OCI-LY3 (cell line): Measurements from ENCODE around the gene TMEM245.

Source experiments
- H2AFZ ChIP-seq: fragments of 200-600, 300-600 bp; shearing (Covaris generic); 2 replicates; pipeline ENCODE4 v1.6.0; 2014; ENCODE audit warnings: antibody characterized with exemption, low read depth, low read length
- H3K27ac ChIP-seq: fragments of 200-600, 300-600 bp; sonication (generic); 2 replicates; pipeline ENCODE4 v1.5.1; 2014; ENCODE audit warnings: mild to moderate bottlenecking, low read length, moderate library complexity, mixed read lengths
- H3K27me3 ChIP-seq: fragments of 200-600, 300-600 bp; sonication (generic); 2 replicates; pipeline ENCODE4 v1.6.1; 2014; ENCODE audit warnings: low read depth, low read length, mixed read lengths
- H3K36me3 ChIP-seq: fragments of 200-600, 300-600 bp; sonication (generic); replicated peaks from 2 replicates; pipeline ENCODE3; 2014; ENCODE audit warnings: low read depth, low read length, mixed read lengths
- H3K4me1 ChIP-seq: fragments of 300-600, 200-600 bp; sonication (generic); 2 replicates; pipeline ENCODE4 v1.6.1; 2014; ENCODE audit warnings: low read length, mixed read lengths
- H3K4me2 ChIP-seq: fragments of 200-600, 300-600 bp; sonication (generic); 2 replicates; pipeline ENCODE4 v1.6.1; 2014; ENCODE audit warnings: low read length, mixed read lengths
- H3K4me3 ChIP-seq: fragments of 300-600, 200-600 bp; sonication (generic); 2 replicates; pipeline ENCODE4 v1.5.1; 2014; ENCODE audit warnings: antibody characterized with exemption, mild to moderate bottlenecking, low read length, moderate library complexity
- H3K79me2 ChIP-seq: fragments of 300-600, 200-600 bp; shearing (Covaris generic); 2 replicates; pipeline ENCODE4 v1.6.1; 2014; ENCODE audit warnings: mild to moderate bottlenecking, low read length, mixed read lengths
- H3K9ac ChIP-seq: fragments of 300-600, 200-600 bp; shearing (Covaris generic); 2 replicates; pipeline ENCODE4 v1.6.0; 2014; ENCODE audit warnings: mild to moderate bottlenecking, low read length, moderate library complexity
- H3K9me3 ChIP-seq: fragments of 200-600, 300-600 bp; shearing (Covaris generic); 2 replicates; pipeline ENCODE4 v1.6.1; 2014; ENCODE audit warnings: low read length, mixed read lengths; ENCODE audit not compliant: insufficient read depth
- H4K20me1 ChIP-seq: fragments of 200-600, 300-600 bp; sonication (generic); 2 replicates; pipeline ENCODE4 v1.6.1; 2016; ENCODE audit warnings: low read length, mixed read lengths; ENCODE audit not compliant: insufficient read depth
- CTCF ChIP-seq: fragments of 200-600, 300-600 bp; sonication (generic); IDR thresholded peaks from 2 replicates; pipeline ENCODE4 v1.5.1; 2014; ENCODE audit warnings: antibody characterized with exemption, low read length, low read depth
- EZH2phosphoT487 ChIP-seq: fragments of 200-600 bp; shearing (Covaris generic); IDR thresholded peaks from 2 replicates; pipeline ENCODE4 v1.6.1; 2018; ENCODE audit warnings: antibody characterized with exemption, mixed run types, low read depth

TMEM245 gene

DNA sequence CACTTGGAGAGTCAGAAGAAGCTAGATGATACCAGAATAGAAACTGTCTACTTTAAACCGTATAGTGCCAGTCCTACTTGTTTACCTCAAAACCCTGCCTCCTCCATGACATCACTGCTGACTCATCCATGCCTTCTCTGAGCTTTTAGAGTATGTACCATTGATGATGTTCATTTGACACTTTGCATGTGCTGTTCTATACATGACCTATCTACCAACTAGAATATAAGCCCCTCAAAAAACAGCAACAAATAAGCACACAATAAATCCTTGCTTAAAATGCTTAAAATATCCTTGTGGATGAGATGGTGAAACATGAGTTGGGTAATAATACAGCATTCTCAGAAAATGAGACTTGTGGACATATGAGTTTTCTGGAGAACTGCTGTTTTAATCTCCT, 109.0 kb downstream of the TMEM245 start:
- 0 out of 2 replicates have a peak, but pooled peaks cover 3% of the 10 kb centered on the region for H3K79me2 ChIP-seq
- H3K9ac ChIP-seq = no peak overlapping the region
- TF ChIP-seq EZH2phosphoT487 = no peak
- no peak for TF ChIP-seq CTCF
- peak overlapping the region; percentile 3; the same call in 1 of the 2 replicates for H3K4me2 ChIP-seq
- no peak overlapping the region for H3K4me3 ChIP-seq
- no peak overlapping the region for H2AFZ ChIP-seq
- H3K27ac ChIP-seq = no peak overlapping the region
- H3K4me1 ChIP-seq = peaks cover 24% of the 10 kb centered on the region
- H3K27me3 ChIP-seq = peaks cover under 1% of the 10 kb centered on the region; the same call in 1 of the 2 replicates
- H3K36me3 ChIP-seq = peaks cover 2% of the 10 kb centered on the region
- H3K9me3 ChIP-seq = no peaks in the 10 kb centered on the region
- H4K20me1 ChIP-seq = peaks cover 21% of the 10 kb centered on the region; the same call in 1 of the 2 replicates

- no peak overlapping the region for H3K27ac ChIP-seq
- no peaks in the 10 kb centered on the region for H3K79me2 ChIP-seq
- TF ChIP-seq CTCF = no peak
- no peak for TF ChIP-seq EZH2phosphoT487
- H3K36me3 ChIP-seq = peaks cover 13% of the 10 kb centered on the region
- H3K4me1 ChIP-seq = peaks cover 3% of the 10 kb centered on the region
- no peak overlapping the region for H3K4me2 ChIP-seq
- H4K20me1 ChIP-seq = no peaks in the 10 kb centered on the region; the same call in 1 of the 2 replicates
- H3K9ac ChIP-seq = no peak overlapping the region
- no peak overlapping the region for H2AFZ ChIP-seq
- H3K4me3 ChIP-seq = no peak overlapping the region
- no peaks in the 10 kb centered on the region for H3K27me3 ChIP-seq
- H3K9me3 ChIP-seq = peaks cover 15% of the 10 kb centered on the region; the same call in 1 of the 2 replicates
Measured at GRCh38 chr9:109005678-109006077, 114.1 kb downstream of the TMEM245 start.

GRCh38 chr9:109003116-109003515, 116.6 kb downstream of the TMEM245 start:
- H3K27ac ChIP-seq = no peak overlapping the region
- H3K79me2 ChIP-seq = no peaks in the 10 kb centered on the region
- H3K36me3 ChIP-seq = peaks cover 13% of the 10 kb centered on the region
- H3K4me1 ChIP-seq = no peaks in the 10 kb centered on the region
- TF ChIP-seq EZH2phosphoT487 = no peak
- no peak for TF ChIP-seq CTCF
- H3K4me2 ChIP-seq = no peak overlapping the region
- no peak overlapping the region for H3K4me3 ChIP-seq
- peaks cover 15% of the 10 kb centered on the region; the same call in 1 of the 2 replicates for H3K9me3 ChIP-seq
- no peaks in the 10 kb centered on the region for H4K20me1 ChIP-seq
- no peaks in the 10 kb centered on the region for H3K27me3 ChIP-seq
- H2AFZ ChIP-seq = no peak overlapping the region
- no peak overlapping the region for H3K9ac ChIP-seq

DNA sequence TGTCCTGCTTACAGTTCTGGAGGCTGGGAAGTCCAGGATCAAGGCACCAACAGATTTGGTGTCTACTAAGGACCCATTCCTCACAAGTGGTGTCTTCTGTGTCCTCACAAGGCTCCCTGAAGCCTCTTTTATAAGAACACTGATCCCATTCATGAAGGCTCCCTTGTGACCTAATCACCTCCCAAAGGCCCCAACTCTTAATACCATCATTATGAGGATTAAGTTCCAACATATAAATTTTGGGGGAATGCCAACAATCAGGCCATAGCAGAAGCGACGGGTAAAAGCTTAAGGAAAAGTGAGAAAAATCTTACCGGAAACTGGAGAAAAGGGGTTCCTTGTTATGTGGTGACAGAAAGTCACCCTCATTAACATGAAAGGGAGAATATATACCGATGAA, 117.6 kb downstream of the TMEM245 start:
- no peaks in the 10 kb centered on the region for H3K79me2 ChIP-seq
- H3K9ac ChIP-seq = no peak overlapping the region
- H3K4me1 ChIP-seq = no peaks in the 10 kb centered on the region
- H3K36me3 ChIP-seq = peaks cover 13% of the 10 kb centered on the region
- H3K4me2 ChIP-seq = no peak overlapping the region
- no peak overlapping the region for H3K4me3 ChIP-seq
- no peak overlapping the region for H3K27ac ChIP-seq
- H2AFZ ChIP-seq = no peak overlapping the region
- H3K27me3 ChIP-seq = no peaks in the 10 kb centered on the region
- H3K9me3 ChIP-seq = peaks cover 15% of the 10 kb centered on the region; the same call in 1 of the 2 replicates
- H4K20me1 ChIP-seq = no peaks in the 10 kb centered on the region
- TF ChIP-seq EZH2phosphoT487 = no peak

GRCh38 chr9:109001275-109001676, 118.5 kb downstream of the TMEM245 start:
- Histone ChIP-seq H3K9me3 (peaks cover 15% of the 10 kb centered on the region; the same call in 1 of the 2 replicates), H3K4me1 (no peaks in the 10 kb centered on the region), H3K4me2 (no peak overlapping the region), H3K27me3 (no peaks in the 10 kb centered on the region), H3K36me3 (peaks cover 13% of the 10 kb centered on the region), H3K79me2 (no peaks in the 10 kb centered on the region), H3K9ac (no peak overlapping the region), H2AFZ (no peak overlapping the region), H4K20me1 (no peaks in the 10 kb centered on the region), H3K27ac (no peak overlapping the region), H3K4me3 (no peak overlapping the region)
- TF ChIP-seq CTCF (no peak), EZH2phosphoT487 (no peak)
